Measurements from ENCODE around the gene SLC5A12. TPM values are rescaled to one million over a fixed set of nuclear protein-coding genes. Genes with fewer than 3 reads are reported as not detected.
A peak's percentile ranks its signal among the peaks of the same experiment; 100 is the strongest.
"Not testable (repeated sequence)": the region's sequence is repeated elsewhere in the genome, so short reads cannot be mapped to it uniquely, and the experiment has no call there.

Gene SLC5A12
- polyA plus RNA-seq, 4 donors = 40.0 to 63.9 (median 52.6) TPM

- DNase-seq (ENCODE audit: low read depth in 4 of 4, low spot score in 3 of 4) = no peak
Observed at GRCh38 chr11:26662916-26663315, 58.9 kb downstream of the SLC5A12 start.

GRCh38 chr11:26655287-26655686 is 66.6 kb downstream of the SLC5A12 start:
- DNase-seq (ENCODE audit: low read depth in 4 of 4, low spot score in 3 of 4) = no peak

GRCh38 chr11:26651916-26652315 is 69.9 kb downstream of the SLC5A12 start:
- no peak for DNase-seq (ENCODE audit: low read depth in 4 of 4, low spot score in 3 of 4)

- peak; percentile 27 to 60 (median 45) for DNase-seq (ENCODE audit: low read depth in 4 of 4, low spot score in 3 of 4)
Observed at GRCh38 chr11:26649884-26650283, 72.0 kb downstream of the SLC5A12 start.

GRCh38 chr11:26643314-26643713 is 78.5 kb downstream of the SLC5A12 start:
- DNase-seq (ENCODE audit: low read depth in 4 of 4, low spot score in 3 of 4) = not testable (repeated sequence)

- no peak for DNase-seq (ENCODE audit: low read depth in 4 of 4, low spot score in 3 of 4)
Observed at GRCh38 chr11:26632691-26633159, 89.1 kb downstream of the SLC5A12 start.

- DNase-seq (ENCODE audit: low read depth in 4 of 4, low spot score in 3 of 4) = no peak
Observed at GRCh38 chr11:26626346-26626745, 95.5 kb downstream of the SLC5A12 start.

GRCh38 chr11:26623076-26623659 is 98.7 kb downstream of the SLC5A12 start:
- DNase-seq (ENCODE audit: low read depth in 4 of 4, low spot score in 3 of 4) = no peak

GRCh38 chr11:26622181-26622580 is 99.7 kb downstream of the SLC5A12 start:
- DNase-seq (ENCODE audit: low read depth in 4 of 4, low spot score in 3 of 4) = no peak

GRCh38 chr11:26621132-26621531 is 100.7 kb downstream of the SLC5A12 start:
- no peak for DNase-seq (ENCODE audit: low read depth in 4 of 4, low spot score in 3 of 4)

GRCh38 chr11:26620282-26621045 is 101.4 kb downstream of the SLC5A12 start:
- DNase-seq (ENCODE audit: low read depth in 4 of 4, low spot score in 3 of 4) = no peak

GRCh38 chr11:26618441-26618840 is 103.4 kb downstream of the SLC5A12 start:
- no peak for DNase-seq (ENCODE audit: low read depth in 4 of 4, low spot score in 3 of 4)

Other genes starting within 250 kb of the SLC5A12 start
- 1 to 10 TPM; 2.5 to 5.4 (median 2.9) TPM for gene MUC15, start 149.8 kb downstream of the SLC5A12 start, polyA plus RNA-seq (ENCODE audit: insufficient read length in 4 of 4)